CD14-positive monocyte (primary cell): ENCODE measurements around the gene PNMA6E. TPM values are rescaled to one million over a fixed set of nuclear protein-coding genes. Genes with fewer than 3 reads are reported as not detected.

Source experiments
- DNase-seq, 3 donors: peaks; one replicate each; pipeline ENCODE4 v3.0.0-alpha.2; 2011 to 2022
- H2AFZ ChIP-seq: 2 replicates; pipeline ENCODE4 v1.6.0; 2012; ENCODE audit warnings: mild to moderate bottlenecking, low read depth, low read length, inconsistent platforms; ENCODE audit not compliant: insufficient read depth, poor library complexity, severe bottlenecking
- H3K27ac ChIP-seq, 2 donors: 1 replicate in 1 of 2; 2 replicates in 1 of 2; pipeline ENCODE4 v1.5.1; 2012 to 2013; ENCODE audit warnings: low read length in 2 of 2, control low read depth in 1 of 2, inconsistent platforms in 1 of 2, low read depth in 1 of 2, mild to moderate bottlenecking in 1 of 2
- H3K27me3 ChIP-seq, 2 donors: one replicate each; pipeline versions ENCODE4 v1.6.0 to v1.6.1; 2011 to 2013; ENCODE audit warnings: low read length in 2 of 2; ENCODE audit not compliant: control insufficient read depth in 2 of 2, insufficient read depth in 2 of 2
- H3K36me3 ChIP-seq, 2 donors: replicated peaks in 1 of 2; 1 replicate in 1 of 2; 2 replicates in 1 of 2; pipeline versions ENCODE4 v1.5.1 to v1.6.1; 2012 to 2013; ENCODE audit warnings: low read length in 2 of 2, control low read depth in 1 of 2, inconsistent platforms in 1 of 2, mild to moderate bottlenecking in 1 of 2; ENCODE audit not compliant: insufficient read depth in 2 of 2, control insufficient read depth in 1 of 2
- H3K4me1 ChIP-seq, 2 donors: 1 replicate in 1 of 2; 2 replicates in 1 of 2; pipeline versions ENCODE4 v1.5.1 to v1.6.1; 2012 to 2013; ENCODE audit warnings: low read length in 2 of 2, control low read depth in 1 of 2, inconsistent platforms in 1 of 2, mild to moderate bottlenecking in 1 of 2, moderate library complexity in 1 of 2; ENCODE audit not compliant: insufficient read depth in 2 of 2, control insufficient read depth in 1 of 2
- H3K4me2 ChIP-seq: replicated peaks from 2 replicates; pipeline ENCODE3; 2012; ENCODE audit warnings: low read length, moderate library complexity, mild to moderate bottlenecking; ENCODE audit not compliant: poor library complexity, severe bottlenecking; ENCODE audit errors: extremely low read depth
- H3K4me3 ChIP-seq, 3 experiments: fragments of 200-600 bp in 1 of 3; sonication (generic) in 1 of 3; replicated peaks in 1 of 3; 1 replicate in 2 of 3; 2 replicates in 1 of 3; pipeline ENCODE4 v1.5.1; 2011 to 2013; ENCODE audit warnings: low read length in 3 of 3, mild to moderate bottlenecking in 3 of 3, control low read depth in 2 of 3, low read depth in 2 of 3, inconsistent platforms in 1 of 3, moderate library complexity in 1 of 3
- H3K79me2 ChIP-seq: 2 replicates; pipeline ENCODE4 v1.6.0; 2012; ENCODE audit warnings: mild to moderate bottlenecking, control low read depth, inconsistent platforms, low read length, moderate library complexity; ENCODE audit not compliant: insufficient read depth
- H3K9ac ChIP-seq: 2 replicates; pipeline ENCODE4 v1.6.0; 2017; ENCODE audit warnings: low read length, mild to moderate bottlenecking; ENCODE audit not compliant: insufficient read depth, poor library complexity, severe bottlenecking
- H3K9me3 ChIP-seq, 2 donors: replicated peaks in 1 of 2; 1 replicate in 1 of 2; 2 replicates in 1 of 2; pipeline versions ENCODE4 v1.5.1 to v1.6.1; 2012 to 2013; ENCODE audit warnings: low read length in 2 of 2, control low read depth in 1 of 2; ENCODE audit not compliant: control insufficient read depth in 1 of 2, insufficient read depth in 1 of 2
- H4K20me1 ChIP-seq: 2 replicates; pipeline ENCODE4 v1.6.0; 2012; ENCODE audit warnings: mild to moderate bottlenecking, low read length, control low read depth, moderate library complexity; ENCODE audit not compliant: insufficient read depth
- H3K27ac Mint-ChIP-seq, 7 donors: one replicate each; pipeline ENCODE4 v1.8.0; 2020; ENCODE audit warnings: mild to moderate bottlenecking in 7 of 7, mixed read lengths in 7 of 7, moderate library complexity in 6 of 7, inconsistent platforms in 2 of 7
- H3K27me3 Mint-ChIP-seq, 3 donors: one replicate each; pipeline ENCODE4 v1.8.0; 2021 to 2022; ENCODE audit warnings: low read depth in 3 of 3, mild to moderate bottlenecking in 3 of 3, mixed read lengths in 3 of 3, moderate library complexity in 3 of 3, inconsistent platforms in 1 of 3
- H3K36me3 Mint-ChIP-seq, 2 donors: one replicate each; pipeline ENCODE4 v1.8.0; 2020; ENCODE audit warnings: mixed read lengths in 2 of 2, inconsistent platforms in 1 of 2, mild to moderate bottlenecking in 1 of 2
- H3K4me1 Mint-ChIP-seq: one replicate; pipeline ENCODE4 v1.8.0; 2020; ENCODE audit warnings: mild to moderate bottlenecking, mixed read lengths
- H3K4me3 Mint-ChIP-seq, 2 donors: one replicate each; pipeline ENCODE4 v1.8.0; 2020; ENCODE audit warnings: mild to moderate bottlenecking in 2 of 2, mixed read lengths in 2 of 2, moderate library complexity in 1 of 2
- H3K9me3 Mint-ChIP-seq, 7 donors: one replicate each; pipeline ENCODE4 v1.8.0; 2020 to 2022; ENCODE audit warnings: mixed read lengths in 7 of 7, mild to moderate bottlenecking in 6 of 7, moderate library complexity in 6 of 7, inconsistent platforms in 2 of 7
- CTCF ChIP-seq: fragments of 200-600 bp; IDR thresholded peaks from one replicate; pipeline ENCODE4 v1.8.0; 2022; ENCODE audit warnings: antibody characterized with exemption, mild to moderate bottlenecking
- WGBS: methylation state at CpG from one replicate; pipeline ENCODE4 v1.1.5; 2013; ENCODE audit warnings: missing lambda C conversion rate; ENCODE audit not compliant: insufficient coverage; 5-methylcytosine and 5-hydroxymethylcytosine counted together
- intact Hi-C, 2 donors: fragments of 100-400 bp; cut with micrococcal nuclease; formaldehyde crosslinking; loops; one replicate each; pipeline versions ENCODE4 v1.15.0 to v1.15.1; 2023
- polyA plus RNA-seq, 3 donors: library from polyadenylated mRNA; depleted of rRNA in 1 of 3; unstranded in 2 of 3; stranded (reverse) in 1 of 3; fragments of 300-500 nt in 2 of 3; fragments of >200 nt in 1 of 3; fragmentation: Illumina TruSeq in 2 of 3; gene quantifications; 1 replicate in 2 of 3; 2 replicates in 1 of 3; pipeline ENCODE4 v1.2.3, GENCODE V29; 2012 to 2021

The PNMA6E gene
- polyA plus RNA-seq, 3 donors, result not detected

- WGBS, result no CpG with 5 or more reads among the region's 13 CpGs
- Mint-ChIP-seq H3K9me3 (no peaks in the 10 kb centered on the region), H3K27me3 (peaks cover 0 to 4% (median 1%) of the 10 kb centered on the region in 3 donors), H3K4me3 (no peak overlapping the region), H3K4me1 (no peaks in the 10 kb centered on the region), H3K36me3 (no peaks in the 10 kb centered on the region), H3K27ac (peak overlapping the region in 3 of 7 donors; percentile 16 to 41 (median 20))
- no peak for TF ChIP-seq CTCF
- Histone ChIP-seq H3K4me3 (no peak overlapping the region), H3K4me1 (no peaks in the 10 kb centered on the region), H2AFZ (no peak overlapping the region), H3K79me2 (no peaks in the 10 kb centered on the region), H3K9me3 (peaks cover 0 to 13% of the 10 kb centered on the region in 2 donors), H4K20me1 (no peaks in the 10 kb centered on the region), H3K27ac (no peak overlapping the region), H3K36me3 (no peaks in the 10 kb centered on the region), H3K27me3 (no peaks in the 10 kb centered on the region), H3K9ac (no peak overlapping the region), H3K4me2 (no peak overlapping the region)
- intact Hi-C loops, result no loop called here
- DNase-seq, result no peak
These were observed 21.1 kb downstream of the PNMA6E start for GRCh38 chrX:153379971-153380581.

- H3K4me1 Mint-ChIP-seq, result no peaks in the 10 kb centered on the region
- Histone ChIP-seq H4K20me1 (no peaks in the 10 kb centered on the region), H3K27ac (no peak overlapping the region), H3K4me1 (no peaks in the 10 kb centered on the region), H3K9ac (no peak overlapping the region), H3K9me3 (peaks cover 0 to 13% of the 10 kb centered on the region in 2 donors), H3K4me3 (no peak overlapping the region), H3K79me2 (no peaks in the 10 kb centered on the region), H3K27me3 (no peaks in the 10 kb centered on the region), H3K36me3 (no peaks in the 10 kb centered on the region), H3K4me2 (no peak overlapping the region), H2AFZ (no peak overlapping the region)
- TF ChIP-seq CTCF, result no peak
- intact Hi-C loops, result no loop called here
- 86% methylated on average over 4 of the region's 9 CpGs for WGBS
- H3K9me3 Mint-ChIP-seq, result no peaks in the 10 kb centered on the region
- H3K27me3 Mint-ChIP-seq, result peaks cover 0 to 4% (median 1%) of the 10 kb centered on the region in 3 donors
- H3K27ac Mint-ChIP-seq, result peak overlapping the region in 1 of 7 donors; percentile 41
- H3K4me3 Mint-ChIP-seq, result no peak overlapping the region
- H3K36me3 Mint-ChIP-seq, result no peaks in the 10 kb centered on the region
- no peak for DNase-seq
These were observed 21.6 kb downstream of the PNMA6E start for GRCh38 chrX:153379508-153379907.
